Keratinocyte (primary cell): ENCODE measurements around the gene FAM3B.

Experiments
- EZH2 ChIP-seq: IDR thresholded peaks from one replicate; pipeline ENCODE4 v1.6.1; 2012; ENCODE audit warnings: inconsistent platforms, mild to moderate bottlenecking, low read length, moderate library complexity
- TF ChIP-seq, protein P1 (sequence below), 3 experiments: IDR thresholded peaks in 1 of 3; conservative IDR thresholded peaks in 1 of 3; optimal IDR thresholded peaks in 1 of 3; 2 replicates in 2 of 3; 3 replicates in 1 of 3; pipeline versions ENCODE3 to v1.5.1; 2011; ENCODE audit warnings: low read length in 3 of 3, mild to moderate bottlenecking in 3 of 3, moderate library complexity in 2 of 3, control low read depth in 1 of 3, inconsistent platforms in 1 of 3; ENCODE audit not compliant: insufficient read depth in 2 of 3; ENCODE audit errors: extremely low read depth in 1 of 3

DNA sequence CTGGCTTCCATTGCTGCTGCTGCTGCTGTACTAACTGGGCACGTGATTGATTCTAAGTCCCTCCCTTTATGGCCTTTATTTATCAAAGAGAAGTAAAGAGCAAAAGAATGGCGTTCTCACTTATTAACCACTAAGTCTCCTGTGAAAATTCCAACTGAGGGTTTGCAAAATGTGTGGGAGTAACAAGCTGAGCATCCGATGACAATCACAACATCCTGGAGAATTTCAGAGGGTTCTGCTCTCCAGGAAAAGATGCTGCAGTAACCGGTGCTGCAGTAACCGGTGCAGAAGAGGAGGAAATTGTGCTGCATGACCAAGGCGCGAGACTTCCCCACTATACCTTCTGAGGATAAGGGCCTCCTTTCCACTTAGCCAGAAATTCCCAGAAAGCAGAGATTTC, 32.5 kb downstream of the FAM3B start:
- TF ChIP-seq, protein P1, sequence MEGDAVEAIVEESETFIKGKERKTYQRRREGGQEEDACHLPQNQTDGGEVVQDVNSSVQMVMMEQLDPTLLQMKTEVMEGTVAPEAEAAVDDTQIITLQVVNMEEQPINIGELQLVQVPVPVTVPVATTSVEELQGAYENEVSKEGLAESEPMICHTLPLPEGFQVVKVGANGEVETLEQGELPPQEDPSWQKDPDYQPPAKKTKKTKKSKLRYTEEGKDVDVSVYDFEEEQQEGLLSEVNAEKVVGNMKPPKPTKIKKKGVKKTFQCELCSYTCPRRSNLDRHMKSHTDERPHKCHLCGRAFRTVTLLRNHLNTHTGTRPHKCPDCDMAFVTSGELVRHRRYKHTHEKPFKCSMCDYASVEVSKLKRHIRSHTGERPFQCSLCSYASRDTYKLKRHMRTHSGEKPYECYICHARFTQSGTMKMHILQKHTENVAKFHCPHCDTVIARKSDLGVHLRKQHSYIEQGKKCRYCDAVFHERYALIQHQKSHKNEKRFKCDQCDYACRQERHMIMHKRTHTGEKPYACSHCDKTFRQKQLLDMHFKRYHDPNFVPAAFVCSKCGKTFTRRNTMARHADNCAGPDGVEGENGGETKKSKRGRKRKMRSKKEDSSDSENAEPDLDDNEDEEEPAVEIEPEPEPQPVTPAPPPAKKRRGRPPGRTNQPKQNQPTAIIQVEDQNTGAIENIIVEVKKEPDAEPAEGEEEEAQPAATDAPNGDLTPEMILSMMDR (optimal IDR thresholded peaks at IDR 0.05 in 1 of 3, IDR thresholded peaks at IDR 0.05 in 1 of 3, conservative IDR thresholded peaks at IDR 0.05 in 1 of 3; ENCODE audit: extremely low read depth in 1 of 3, insufficient read depth in 2 of 3, low read length in 3 of 3) = no peak
- no peak for TF ChIP-seq EZH2
